ENCODE data around the gene EFR3B.
A peak's percentile ranks its signal among the peaks of the same experiment; 100 is the strongest.

The EFR3B gene

GRCh38 chr2:25029183-25029554 is 12.7 kb upstream of the EFR3B start:
- no peak for DNase-seq
- Histone ChIP-seq H3K4me2 (ENCODE audit: low read length) (no peak overlapping the region), H3K4ac (ENCODE audit: low read depth, low read length) (no peak overlapping the region), H3K79me1 (ENCODE audit: low read length) (no peaks in the 10 kb centered on the region), H3K4me3 (ENCODE audit: low read length) (no peak overlapping the region), H3K27ac (ENCODE audit: low read depth, low read length) (no peak overlapping the region), H3K79me2 (ENCODE audit: control insufficient read depth, insufficient read depth, low read length) (no peaks in the 10 kb centered on the region), H3K27me3 (ENCODE audit: insufficient read depth, low read length, poor library complexity) (no peaks in the 10 kb centered on the region), H3K4me1 (ENCODE audit: control insufficient read depth, low read depth, low read length) (no peaks in the 10 kb centered on the region), H4K8ac (ENCODE audit: low read depth, low read length) (no peak overlapping the region), H4K5ac (ENCODE audit: low read length) (no peak overlapping the region), H3K18ac (ENCODE audit: low read length) (no peak overlapping the region), H2BK15ac (replicated peaks; ENCODE audit: low read depth) (no peak overlapping the region), H3K56ac (ENCODE audit: low read length) (no peak overlapping the region), H3K36me3 (ENCODE audit: control insufficient read depth, insufficient read depth, low read length) (no peaks in the 10 kb centered on the region), H3K9ac (ENCODE audit: low read length) (no peak overlapping the region), H2BK120ac (ENCODE audit: low read depth, low read length) (no peak overlapping the region), H2AK5ac (ENCODE audit: low read length) (no peak overlapping the region), H2BK5ac (ENCODE audit: low read length) (no peak overlapping the region), H3K23ac (ENCODE audit: low read length) (no peak overlapping the region)
- no CpG with 5 or more reads among the region's 4 CpGs for WGBS (ENCODE audit: extremely low coverage, insufficient coverage, low lambda C conversion rate)

GRCh38 chr2:25030702-25031101 is 11.2 kb upstream of the EFR3B start:
- Histone ChIP-seq H2BK15ac (replicated peaks; ENCODE audit: low read depth) (no peak overlapping the region), H3K36me3 (ENCODE audit: control insufficient read depth, insufficient read depth, low read length) (no peaks in the 10 kb centered on the region), H3K9ac (ENCODE audit: low read length) (no peak overlapping the region), H3K79me1 (ENCODE audit: low read length) (no peaks in the 10 kb centered on the region), H3K4me1 (ENCODE audit: control insufficient read depth, low read depth, low read length) (no peaks in the 10 kb centered on the region), H3K56ac (ENCODE audit: low read length) (no peak overlapping the region), H2BK120ac (ENCODE audit: low read depth, low read length) (no peak overlapping the region), H3K4ac (ENCODE audit: low read depth, low read length) (no peak overlapping the region), H3K23ac (ENCODE audit: low read length) (no peak overlapping the region), H3K79me2 (ENCODE audit: control insufficient read depth, insufficient read depth, low read length) (no peaks in the 10 kb centered on the region), H4K8ac (ENCODE audit: low read depth, low read length) (no peak overlapping the region), H4K5ac (ENCODE audit: low read length) (no peak overlapping the region), H2AK5ac (ENCODE audit: low read length) (no peak overlapping the region), H3K27me3 (ENCODE audit: insufficient read depth, low read length, poor library complexity) (no peaks in the 10 kb centered on the region), H3K4me3 (ENCODE audit: low read length) (no peak overlapping the region), H3K4me2 (ENCODE audit: low read length) (no peak overlapping the region), H3K27ac (ENCODE audit: low read depth, low read length) (no peak overlapping the region), H3K18ac (ENCODE audit: low read length) (no peak overlapping the region), H2BK5ac (ENCODE audit: low read length) (no peak overlapping the region)
- WGBS (ENCODE audit: extremely low coverage, insufficient coverage, low lambda C conversion rate) = no CpG with 5 or more reads among the region's 2 CpGs
- DNase-seq = no peak

- H2AK5ac ChIP-seq (ENCODE audit: low read length) = no peak overlapping the region
- no peak overlapping the region for H3K4me3 ChIP-seq (ENCODE audit: low read length)
- no peak overlapping the region for H3K27ac ChIP-seq (ENCODE audit: low read depth, low read length)
- H3K79me1 ChIP-seq (ENCODE audit: low read length) = no peaks in the 10 kb centered on the region
- no peaks in the 10 kb centered on the region for H3K79me2 ChIP-seq (ENCODE audit: control insufficient read depth, insufficient read depth, low read length)
- no peaks in the 10 kb centered on the region for H3K27me3 ChIP-seq (ENCODE audit: insufficient read depth, low read length, poor library complexity)
- H3K4ac ChIP-seq (ENCODE audit: low read depth, low read length) = no peak overlapping the region
- no peak overlapping the region for H4K8ac ChIP-seq (ENCODE audit: low read depth, low read length)
- no peak overlapping the region for H3K23ac ChIP-seq (ENCODE audit: low read length)
- H3K4me1 ChIP-seq (ENCODE audit: control insufficient read depth, low read depth, low read length) = no peaks in the 10 kb centered on the region
- no peak overlapping the region for H3K18ac ChIP-seq (ENCODE audit: low read length)
- H2BK15ac ChIP-seq (replicated peaks; ENCODE audit: low read depth) = no peak overlapping the region
- WGBS (ENCODE audit: extremely low coverage, insufficient coverage, low lambda C conversion rate) = no CpG with 5 or more reads among the region's 3 CpGs
- DNase-seq = no peak
- H3K56ac ChIP-seq (ENCODE audit: low read length) = no peak overlapping the region
- H3K4me2 ChIP-seq (ENCODE audit: low read length) = no peak overlapping the region
- no peak overlapping the region for H3K9ac ChIP-seq (ENCODE audit: low read length)
- H4K5ac ChIP-seq (ENCODE audit: low read length) = no peak overlapping the region
- H2BK5ac ChIP-seq (ENCODE audit: low read length) = no peak overlapping the region
- H2BK120ac ChIP-seq (ENCODE audit: low read depth, low read length) = no peak overlapping the region
- no peaks in the 10 kb centered on the region for H3K36me3 ChIP-seq (ENCODE audit: control insufficient read depth, insufficient read depth, low read length)
Observed at GRCh38 chr2:25032094-25032493, 9.8 kb upstream of the EFR3B start.

GRCh38 chr2:25032901-25033300 is 9.0 kb upstream of the EFR3B start:
- H3K9ac ChIP-seq (ENCODE audit: low read length) = no peak overlapping the region
- H3K18ac ChIP-seq (ENCODE audit: low read length) = no peak overlapping the region
- H3K79me2 ChIP-seq (ENCODE audit: control insufficient read depth, insufficient read depth, low read length) = no peaks in the 10 kb centered on the region
- H3K56ac ChIP-seq (ENCODE audit: low read length) = no peak overlapping the region
- H2BK15ac ChIP-seq (replicated peaks; ENCODE audit: low read depth) = no peak overlapping the region
- no peak overlapping the region for H2BK5ac ChIP-seq (ENCODE audit: low read length)
- H4K8ac ChIP-seq (ENCODE audit: low read depth, low read length) = no peak overlapping the region
- H3K4me2 ChIP-seq (ENCODE audit: low read length) = no peak overlapping the region
- DNase-seq = peak; percentile 11
- no peak overlapping the region for H3K27ac ChIP-seq (ENCODE audit: low read depth, low read length)
- H3K4me1 ChIP-seq (ENCODE audit: control insufficient read depth, low read depth, low read length) = no peaks in the 10 kb centered on the region
- no peak overlapping the region for H3K4ac ChIP-seq (ENCODE audit: low read depth, low read length)
- H3K4me3 ChIP-seq (ENCODE audit: low read length) = no peak overlapping the region
- H3K27me3 ChIP-seq (ENCODE audit: insufficient read depth, low read length, poor library complexity) = no peaks in the 10 kb centered on the region
- no peak overlapping the region for H3K23ac ChIP-seq (ENCODE audit: low read length)
- H2BK120ac ChIP-seq (ENCODE audit: low read depth, low read length) = no peak overlapping the region
- H2AK5ac ChIP-seq (ENCODE audit: low read length) = no peak overlapping the region
- H3K79me1 ChIP-seq (ENCODE audit: low read length) = no peaks in the 10 kb centered on the region
- H4K5ac ChIP-seq (ENCODE audit: low read length) = no peak overlapping the region
- no peaks in the 10 kb centered on the region for H3K36me3 ChIP-seq (ENCODE audit: control insufficient read depth, insufficient read depth, low read length)
- WGBS (ENCODE audit: extremely low coverage, insufficient coverage, low lambda C conversion rate) = no CpG with 5 or more reads among the region's 4 CpGs

- Histone ChIP-seq H3K27me3 (ENCODE audit: insufficient read depth, low read length, poor library complexity) (no peaks in the 10 kb centered on the region), H3K4me2 (ENCODE audit: low read length) (no peak overlapping the region), H3K23ac (ENCODE audit: low read length) (no peak overlapping the region), H3K4me1 (ENCODE audit: control insufficient read depth, low read depth, low read length) (no peaks in the 10 kb centered on the region), H2BK5ac (ENCODE audit: low read length) (no peak overlapping the region), H3K79me1 (ENCODE audit: low read length) (no peaks in the 10 kb centered on the region), H4K5ac (ENCODE audit: low read length) (no peak overlapping the region), H3K4me3 (ENCODE audit: low read length) (no peak overlapping the region), H3K18ac (ENCODE audit: low read length) (no peak overlapping the region), H4K8ac (ENCODE audit: low read depth, low read length) (no peak overlapping the region), H3K9ac (ENCODE audit: low read length) (no peak overlapping the region), H3K79me2 (ENCODE audit: control insufficient read depth, insufficient read depth, low read length) (no peaks in the 10 kb centered on the region), H3K56ac (ENCODE audit: low read length) (no peak overlapping the region), H2BK15ac (replicated peaks; ENCODE audit: low read depth) (no peak overlapping the region), H2AK5ac (ENCODE audit: low read length) (no peak overlapping the region), H2BK120ac (ENCODE audit: low read depth, low read length) (no peak overlapping the region), H3K27ac (ENCODE audit: low read depth, low read length) (no peak overlapping the region), H3K36me3 (ENCODE audit: control insufficient read depth, insufficient read depth, low read length) (no peaks in the 10 kb centered on the region), H3K4ac (ENCODE audit: low read depth, low read length) (no peak overlapping the region)
- no peak for DNase-seq
- WGBS (ENCODE audit: extremely low coverage, insufficient coverage, low lambda C conversion rate) = no CpG with 5 or more reads among the region's 5 CpGs
Observed at GRCh38 chr2:25034081-25034480, 7.8 kb upstream of the EFR3B start.

- no peak overlapping the region for H3K18ac ChIP-seq (ENCODE audit: low read length)
- no peak overlapping the region for H2BK5ac ChIP-seq (ENCODE audit: low read length)
- H3K79me1 ChIP-seq (ENCODE audit: low read length) = no peaks in the 10 kb centered on the region
- no peaks in the 10 kb centered on the region for H3K79me2 ChIP-seq (ENCODE audit: control insufficient read depth, insufficient read depth, low read length)
- H3K27ac ChIP-seq (ENCODE audit: low read depth, low read length) = no peak overlapping the region
- DNase-seq = no peak
- no peak overlapping the region for H3K4ac ChIP-seq (ENCODE audit: low read depth, low read length)
- H3K23ac ChIP-seq (ENCODE audit: low read length) = no peak overlapping the region
- H3K56ac ChIP-seq (ENCODE audit: low read length) = no peak overlapping the region
- H3K4me2 ChIP-seq (ENCODE audit: low read length) = no peak overlapping the region
- H3K36me3 ChIP-seq (ENCODE audit: control insufficient read depth, insufficient read depth, low read length) = no peaks in the 10 kb centered on the region
- no peak overlapping the region for H3K9ac ChIP-seq (ENCODE audit: low read length)
- no peak overlapping the region for H3K4me3 ChIP-seq (ENCODE audit: low read length)
- no peak overlapping the region for H2BK15ac ChIP-seq (replicated peaks; ENCODE audit: low read depth)
- H3K4me1 ChIP-seq (ENCODE audit: control insufficient read depth, low read depth, low read length) = no peaks in the 10 kb centered on the region
- no peak overlapping the region for H4K8ac ChIP-seq (ENCODE audit: low read depth, low read length)
- H4K5ac ChIP-seq (ENCODE audit: low read length) = no peak overlapping the region
- H3K27me3 ChIP-seq (ENCODE audit: insufficient read depth, low read length, poor library complexity) = no peaks in the 10 kb centered on the region
- no peak overlapping the region for H2BK120ac ChIP-seq (ENCODE audit: low read depth, low read length)
- no peak overlapping the region for H2AK5ac ChIP-seq (ENCODE audit: low read length)
- WGBS (ENCODE audit: extremely low coverage, insufficient coverage, low lambda C conversion rate) = no CpG with 5 or more reads among the region's 12 CpGs
Observed at GRCh38 chr2:25035537-25036220, 6.2 kb upstream of the EFR3B start.

All from mesendoderm (in vitro differentiated cells).